ENCODE results near the gene NR3C1. TPM values are rescaled to one million over a fixed set of nuclear protein-coding genes. Genes with fewer than 3 reads are reported as not detected.

The NR3C1 gene
- total RNA-seq, 2 donors from 2014 or later = 9.5 to 20.5 TPM

- H3K9me3 Mint-ChIP-seq = no peaks in the 10 kb centered on the region
Measured at GRCh38 chr5:143440448-143441115, 37.1 kb upstream of the NR3C1 start.

GRCh38 chr5:143437666-143438273, 34.3 kb upstream of the NR3C1 start:
- H3K27ac ChIP-seq (ENCODE audit: low read depth, low read length) = no peak overlapping the region
- H3K27me3 ChIP-seq (ENCODE audit: control insufficient read depth, insufficient read depth, low read length, poor library complexity, severe bottlenecking) = no peaks in the 10 kb centered on the region
- 83 to 90% methylated on average over 2 to 4 of the region's 4 CpGs for whole genome bisulfite sequencing, 2 experiments (ENCODE audit: insufficient coverage in 1 of 2, insufficient read length in 1 of 2)
- no peaks in the 10 kb centered on the region for H3K36me3 ChIP-seq (ENCODE audit: control insufficient read depth, insufficient read depth, low read length)
- no peaks in the 10 kb centered on the region for H3K36me3 Mint-ChIP-seq (ENCODE audit: low read depth)
- H3K4me3 Mint-ChIP-seq = no peak overlapping the region
- H3K4me1 Mint-ChIP-seq = peaks cover 14% of the 10 kb centered on the region
- no peak for TF ChIP-seq CTCF (conservative IDR thresholded peaks at IDR 0.05)
- DNase-seq = no peak
- no peak overlapping the region for H3K27ac Mint-ChIP-seq
- H3K4me1 ChIP-seq (ENCODE audit: control insufficient read depth, insufficient read depth, low read length) = no peaks in the 10 kb centered on the region
- no peak overlapping the region for H3K9ac ChIP-seq (ENCODE audit: extremely low read depth, low read length, poor library complexity, severe bottlenecking)
- H3K27me3 Mint-ChIP-seq (ENCODE audit: insufficient read depth) = no peaks in the 10 kb centered on the region
- H3K9me3 Mint-ChIP-seq = no peaks in the 10 kb centered on the region
- no peaks in the 10 kb centered on the region for H3K9me3 ChIP-seq (ENCODE audit: control insufficient read depth, low read length)
- H3K4me3 ChIP-seq (ENCODE audit: low read length) = no peak overlapping the region

More at GRCh38 chr5:143440448-143441115, 37.1 kb upstream of the NR3C1 start:
- Mint-ChIP-seq H3K4me3 (no peak overlapping the region), H3K4me1 (peaks cover 13% of the 10 kb centered on the region), H3K27me3 (ENCODE audit: insufficient read depth) (no peaks in the 10 kb centered on the region), H3K27ac (no peak overlapping the region), H3K36me3 (ENCODE audit: low read depth) (no peaks in the 10 kb centered on the region)
- Histone ChIP-seq H3K27me3 (ENCODE audit: control insufficient read depth, insufficient read depth, low read length, poor library complexity, severe bottlenecking) (no peaks in the 10 kb centered on the region), H3K4me3 (ENCODE audit: low read length) (no peak overlapping the region), H3K36me3 (ENCODE audit: control insufficient read depth, insufficient read depth, low read length) (no peaks in the 10 kb centered on the region), H3K9me3 (ENCODE audit: control insufficient read depth, low read length) (no peaks in the 10 kb centered on the region), H3K9ac (ENCODE audit: extremely low read depth, low read length, poor library complexity, severe bottlenecking) (no peak overlapping the region), H3K4me1 (ENCODE audit: control insufficient read depth, insufficient read depth, low read length) (no peaks in the 10 kb centered on the region), H3K27ac (ENCODE audit: low read depth, low read length) (no peak overlapping the region)
- TF ChIP-seq CTCF (conservative IDR thresholded peaks at IDR 0.05) = no peak
- DNase-seq = no peak
- WGBS, 2 experiments (ENCODE audit: insufficient coverage in 1 of 2, insufficient read length in 1 of 2) = 96 to 100% methylated on average over 2 of the region's 2 CpGs

- DNase-seq = no peak
- H3K4me1 Mint-ChIP-seq = peaks cover 6% of the 10 kb centered on the region
- H3K9me3 ChIP-seq (ENCODE audit: control insufficient read depth, low read length) = no peaks in the 10 kb centered on the region
- H3K4me1 ChIP-seq (ENCODE audit: control insufficient read depth, insufficient read depth, low read length) = no peaks in the 10 kb centered on the region
- H3K4me3 Mint-ChIP-seq = no peak overlapping the region
- H3K9me3 Mint-ChIP-seq = no peaks in the 10 kb centered on the region
- H3K9ac ChIP-seq (ENCODE audit: extremely low read depth, low read length, poor library complexity, severe bottlenecking) = no peak overlapping the region
- no peaks in the 10 kb centered on the region for H3K27me3 Mint-ChIP-seq (ENCODE audit: insufficient read depth)
- H3K36me3 ChIP-seq (ENCODE audit: control insufficient read depth, insufficient read depth, low read length) = no peaks in the 10 kb centered on the region
- no peaks in the 10 kb centered on the region for H3K27me3 ChIP-seq (ENCODE audit: control insufficient read depth, insufficient read depth, low read length, poor library complexity, severe bottlenecking)
- H3K27ac Mint-ChIP-seq = no peak overlapping the region
- 88 to 90% methylated on average over 2 of the region's 2 CpGs for WGBS, 2 experiments (ENCODE audit: insufficient coverage in 1 of 2, insufficient read length in 1 of 2)
- no peak for TF ChIP-seq CTCF (conservative IDR thresholded peaks at IDR 0.05)
- H3K4me3 ChIP-seq (ENCODE audit: low read length) = no peak overlapping the region
- no peak overlapping the region for H3K27ac ChIP-seq (ENCODE audit: low read depth, low read length)
- H3K36me3 Mint-ChIP-seq (ENCODE audit: low read depth) = no peaks in the 10 kb centered on the region
Measured at GRCh38 chr5:143436871-143437270, 33.4 kb upstream of the NR3C1 start.

All from endodermal cell (in vitro differentiated cells).